GM12873 (cell line): ENCODE measurements around the gene REPIN1.

Experiments
- CTCF ChIP-seq: IDR thresholded peaks from 2 replicates; pipeline ENCODE4 v1.5.1; 2012; ENCODE audit warnings: low read depth, mild to moderate bottlenecking, moderate library complexity, low read length, control low read depth; ENCODE audit not compliant: insufficient read depth; ENCODE audit errors: missing control alignments

The REPIN1 gene

GRCh38 chr7:150357771-150358427, 10.7 kb upstream of the REPIN1 start:
- no peak for TF ChIP-seq CTCF

GRCh38 chr7:150358433-150358832, 10.2 kb upstream of the REPIN1 start:
- TF ChIP-seq CTCF: no peak

- no peak for TF ChIP-seq CTCF
Observed at GRCh38 chr7:150358988-150359621, 9.5 kb upstream of the REPIN1 start.

GRCh38 chr7:150359622-150360362, 8.8 kb upstream of the REPIN1 start:
- no peak for TF ChIP-seq CTCF

- no peak for TF ChIP-seq CTCF
Observed at GRCh38 chr7:150360363-150361058, 8.1 kb upstream of the REPIN1 start.

GRCh38 chr7:150361402-150361801, 7.2 kb upstream of the REPIN1 start:
- no peak for TF ChIP-seq CTCF

- no peak for TF ChIP-seq CTCF
Observed at GRCh38 chr7:150361807-150362621, 6.6 kb upstream of the REPIN1 start.
